HG03439 (cell line): ENCODE data around the gene DDIAS.
A peak's percentile ranks its signal among the peaks of the same experiment; 100 is the strongest.
"Not testable (repeated sequence)": the region's sequence is repeated elsewhere in the genome, so short reads cannot be mapped to it uniquely, and the experiment has no call there.

Source experiments
- ATAC-seq: cut with Tn5 transposase; IDR thresholded peaks from one replicate; pipeline ENCODE4 v1.9.1; 2021; ENCODE audit warnings: mild to moderate bottlenecking, moderate library complexity; ENCODE audit not compliant: unreplicated experiment

The DDIAS gene

DNA sequence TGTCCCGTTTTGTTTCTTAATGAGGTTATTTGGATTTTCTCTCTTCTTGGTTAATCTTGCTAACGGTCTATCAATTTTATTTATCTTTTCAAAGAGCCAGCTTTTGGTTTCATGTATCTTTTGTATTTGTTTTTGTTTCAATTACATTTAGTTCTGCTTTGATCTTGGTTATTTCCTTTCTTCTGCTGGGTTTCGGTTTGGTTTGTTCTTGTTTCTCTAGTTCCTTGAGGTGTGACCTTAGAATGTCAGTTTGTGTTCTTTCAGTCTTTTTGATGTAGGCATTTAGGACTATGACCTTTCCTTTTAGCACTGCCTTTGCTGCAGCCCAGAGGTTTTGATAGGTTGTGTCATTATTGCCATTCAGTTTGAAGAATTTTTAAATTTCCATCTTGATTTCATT, 18.7 kb downstream of the DDIAS start:
- ATAC-seq: not testable (repeated sequence)

GRCh38 chr11:82922396-82923173, 21.0 kb downstream of the DDIAS start:
- not testable (repeated sequence) for ATAC-seq

DNA sequence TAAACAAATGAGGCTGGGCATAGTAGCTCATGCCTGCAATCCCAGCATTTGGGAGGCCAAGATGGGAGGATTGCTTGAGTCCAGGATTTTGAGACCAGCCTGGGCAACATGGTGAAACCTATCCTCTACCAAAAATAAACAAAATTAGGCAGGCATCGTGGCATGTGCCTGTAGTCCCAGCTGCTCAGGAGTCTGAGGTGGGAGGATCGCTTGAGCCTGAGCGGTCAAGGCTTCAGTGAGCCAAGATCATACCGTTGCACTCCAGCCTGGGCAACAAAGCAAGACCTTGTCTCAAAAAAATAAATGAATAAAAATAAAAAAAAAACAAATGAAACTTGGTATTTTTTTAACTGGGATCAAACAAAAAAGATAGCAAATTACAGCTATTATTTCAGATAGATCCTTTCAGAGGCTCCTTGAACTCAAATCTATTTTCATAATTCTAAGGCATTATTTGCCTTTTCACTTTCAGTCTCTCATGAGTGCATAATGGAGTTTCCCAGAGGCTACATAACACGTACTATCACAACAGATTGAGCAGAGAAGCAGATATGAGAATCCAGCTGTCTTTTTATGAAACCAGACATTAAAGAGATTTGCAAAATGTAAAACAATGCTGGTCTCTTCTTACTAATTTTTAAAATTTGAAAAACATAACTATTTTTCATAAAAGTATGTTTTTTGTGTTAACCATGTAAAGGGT, 23.1 kb downstream of the DDIAS start:
- ATAC-seq: no peak

DNA sequence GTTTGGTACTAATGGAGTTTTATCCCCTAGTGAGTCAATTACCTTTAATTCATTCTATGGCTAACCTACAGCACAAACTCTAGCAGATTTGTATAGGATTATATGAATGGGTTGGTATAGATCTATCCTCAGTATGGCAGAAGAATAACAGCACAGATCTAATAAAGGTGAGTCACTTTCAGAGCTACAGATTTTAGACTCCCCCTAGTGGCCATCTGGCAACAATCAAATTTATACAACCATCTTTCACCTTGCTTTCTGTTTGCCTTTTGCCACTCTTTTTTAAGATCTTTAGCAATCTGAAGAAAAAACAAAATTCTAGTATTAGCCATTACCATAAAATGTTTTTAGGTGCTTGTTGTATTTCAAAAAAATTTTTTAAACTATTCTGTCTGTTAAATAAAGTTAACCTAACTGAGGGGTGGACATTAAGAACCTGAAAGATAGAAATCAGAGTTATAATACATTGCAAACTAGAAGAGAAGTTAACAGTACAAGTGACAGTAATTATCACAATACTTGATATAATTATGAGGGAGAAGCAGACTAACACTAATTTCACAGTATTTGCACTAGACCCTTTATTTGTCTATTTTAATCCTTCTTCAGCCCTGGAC, 25.8 kb downstream of the DDIAS start:
- peak; percentile 81 for ATAC-seq

DNA sequence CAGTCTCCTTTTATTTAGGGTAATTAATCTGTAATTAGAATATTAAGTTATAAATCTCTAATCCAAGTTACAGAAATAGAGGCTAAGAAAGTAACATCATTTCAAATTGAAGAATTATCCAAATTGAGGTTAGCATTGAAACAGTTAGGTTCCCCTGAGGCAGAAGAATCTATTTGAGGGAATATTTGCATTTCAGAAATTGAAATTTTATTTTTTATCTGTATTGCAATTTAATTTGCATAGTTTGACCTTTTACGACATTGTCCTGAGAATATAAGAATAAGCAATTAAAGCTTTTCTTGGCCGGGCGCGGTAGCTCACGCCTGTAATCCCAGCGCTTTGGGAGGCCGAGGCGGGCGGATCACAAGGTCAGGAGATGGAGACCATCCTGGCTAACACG, 27.6 kb downstream of the DDIAS start:
- ATAC-seq: no peak

GRCh38 chr11:82930229-82930628, 28.7 kb downstream of the DDIAS start:
- ATAC-seq: no peak

DNA sequence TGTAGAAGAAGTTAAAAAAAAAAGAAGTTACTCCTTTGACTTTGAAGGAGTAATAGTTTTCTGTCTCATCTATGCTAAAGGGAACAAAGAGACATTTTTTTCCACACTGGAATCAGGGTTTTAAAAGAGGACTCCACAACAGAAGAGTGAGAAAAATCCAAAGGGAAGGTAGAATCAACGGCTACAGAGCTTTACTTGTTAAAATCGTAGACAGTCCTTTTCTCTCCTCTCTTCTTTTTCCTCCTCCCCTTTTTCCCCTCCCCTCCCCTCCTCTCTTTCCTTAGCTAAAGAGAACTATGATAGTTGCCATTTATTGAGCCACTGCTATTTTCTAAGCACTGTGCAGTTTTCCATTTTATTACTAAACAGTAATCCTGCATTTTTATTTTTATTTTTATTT, 29.2 kb downstream of the DDIAS start:
- ATAC-seq: no peak

DNA sequence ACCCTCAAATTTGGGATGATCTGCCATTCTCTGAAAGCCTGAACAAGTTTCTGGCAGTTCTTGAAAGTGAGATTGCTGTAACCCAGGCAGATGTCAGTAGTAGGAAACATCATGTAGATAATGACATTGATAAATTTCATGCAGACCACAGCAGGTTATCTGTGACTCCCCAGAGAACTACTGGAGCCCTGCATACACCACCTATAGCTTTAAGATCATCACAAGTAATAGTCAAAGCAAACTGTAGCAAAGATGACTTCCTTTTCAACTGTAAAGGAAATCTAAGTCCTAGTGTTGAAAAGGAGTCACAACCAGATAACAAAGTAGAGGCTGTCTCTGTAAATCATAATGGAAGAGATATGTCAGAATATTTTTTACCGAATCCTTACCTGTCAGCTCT, 31.0 kb downstream of the DDIAS start:
- ATAC-seq: no peak

DNA sequence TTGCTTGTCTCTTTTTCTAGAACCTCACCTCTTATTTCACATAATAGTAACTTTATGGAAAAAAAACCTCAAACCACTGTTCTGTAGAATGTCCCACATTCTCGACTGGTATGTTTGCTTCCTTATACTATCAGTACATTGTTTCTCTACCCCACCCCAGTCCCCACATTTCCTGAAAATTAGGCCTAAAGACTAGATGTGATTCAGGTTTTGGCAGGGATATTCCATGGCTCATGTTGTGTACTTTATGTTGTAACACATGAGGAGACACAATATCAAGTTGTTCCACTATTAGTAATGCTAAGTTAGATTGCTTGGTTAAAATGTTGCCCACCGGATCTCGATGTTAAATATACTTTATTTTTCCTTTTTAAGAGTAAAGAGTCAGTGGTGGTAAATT, 34.7 kb downstream of the DDIAS start:
- ATAC-seq: no peak

GRCh38 chr11:82937554-82937953, 36.0 kb downstream of the DDIAS start:
- no peak for ATAC-seq

GRCh38 chr11:82939456-82939855, 37.9 kb downstream of the DDIAS start:
- ATAC-seq: no peak

DNA sequence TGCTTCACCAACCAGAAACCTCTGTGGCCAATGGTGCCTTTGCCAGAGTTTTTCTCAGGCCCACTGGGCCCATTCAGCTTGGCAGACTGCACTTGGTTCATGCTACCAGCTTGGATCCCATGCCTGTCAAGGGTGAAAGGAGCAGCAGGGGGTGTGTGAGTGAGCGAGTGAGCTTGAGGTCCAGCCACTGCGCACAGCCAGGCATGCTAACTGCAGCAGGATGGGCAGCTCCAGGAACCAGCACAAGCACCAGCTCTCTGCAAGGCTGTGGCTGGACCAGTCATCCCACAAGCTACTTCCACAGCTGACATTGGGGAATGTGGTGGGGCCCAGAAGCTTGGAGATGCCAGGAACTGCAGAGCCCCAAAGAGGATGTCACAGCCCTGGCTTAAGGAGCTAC, 40.8 kb downstream of the DDIAS start:
- no peak for ATAC-seq

GRCh38 chr11:82943430-82943829, 41.9 kb downstream of the DDIAS start:
- not testable (repeated sequence) for ATAC-seq

DNA sequence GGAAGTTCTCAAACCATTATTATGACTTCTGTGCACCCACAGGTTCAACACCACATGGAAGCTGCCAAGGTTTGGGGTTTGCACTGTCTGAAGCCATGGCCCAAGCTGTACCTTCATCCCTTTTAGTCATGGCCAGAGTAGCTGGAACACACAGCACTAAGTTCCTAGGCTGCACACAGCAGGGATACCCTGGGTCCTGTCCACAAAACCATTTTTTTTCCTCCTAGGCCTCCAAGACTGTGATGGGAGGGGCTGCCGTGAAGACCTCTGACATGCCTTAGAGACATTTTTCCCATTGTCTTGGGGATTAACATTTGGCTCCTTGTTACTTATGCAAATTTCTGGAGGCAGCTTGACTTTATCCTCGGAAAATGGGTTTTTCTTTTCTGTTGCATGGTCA, 42.7 kb downstream of the DDIAS start:
- no peak for ATAC-seq

- not testable (repeated sequence) for ATAC-seq
Observed at GRCh38 chr11:82945041-82945440, 43.5 kb downstream of the DDIAS start.

GRCh38 chr11:82945682-82946081, 44.1 kb downstream of the DDIAS start:
- no peak for ATAC-seq

DNA sequence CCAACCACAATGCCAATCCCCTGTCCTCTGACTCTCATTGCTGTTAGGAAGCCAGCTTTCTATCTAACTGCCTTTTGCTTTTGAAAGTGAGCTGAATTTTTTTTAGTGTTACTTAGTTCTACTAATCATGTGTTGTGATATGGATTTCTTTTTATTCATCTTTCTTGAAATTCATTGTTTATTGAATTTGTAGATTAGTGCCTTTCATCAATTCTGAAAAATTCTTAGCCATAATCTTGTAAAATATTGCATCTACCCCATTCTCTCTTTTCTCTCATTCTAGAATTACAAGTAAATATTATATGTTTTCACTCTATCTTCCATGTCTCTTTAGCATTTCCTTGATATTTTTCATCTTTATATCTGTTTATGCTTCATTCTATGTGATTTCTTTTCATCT, 47.8 kb downstream of the DDIAS start:
- ATAC-seq: no peak

GRCh38 chr11:82950502-82950901, 49.0 kb downstream of the DDIAS start:
- not testable (repeated sequence) for ATAC-seq

DNA sequence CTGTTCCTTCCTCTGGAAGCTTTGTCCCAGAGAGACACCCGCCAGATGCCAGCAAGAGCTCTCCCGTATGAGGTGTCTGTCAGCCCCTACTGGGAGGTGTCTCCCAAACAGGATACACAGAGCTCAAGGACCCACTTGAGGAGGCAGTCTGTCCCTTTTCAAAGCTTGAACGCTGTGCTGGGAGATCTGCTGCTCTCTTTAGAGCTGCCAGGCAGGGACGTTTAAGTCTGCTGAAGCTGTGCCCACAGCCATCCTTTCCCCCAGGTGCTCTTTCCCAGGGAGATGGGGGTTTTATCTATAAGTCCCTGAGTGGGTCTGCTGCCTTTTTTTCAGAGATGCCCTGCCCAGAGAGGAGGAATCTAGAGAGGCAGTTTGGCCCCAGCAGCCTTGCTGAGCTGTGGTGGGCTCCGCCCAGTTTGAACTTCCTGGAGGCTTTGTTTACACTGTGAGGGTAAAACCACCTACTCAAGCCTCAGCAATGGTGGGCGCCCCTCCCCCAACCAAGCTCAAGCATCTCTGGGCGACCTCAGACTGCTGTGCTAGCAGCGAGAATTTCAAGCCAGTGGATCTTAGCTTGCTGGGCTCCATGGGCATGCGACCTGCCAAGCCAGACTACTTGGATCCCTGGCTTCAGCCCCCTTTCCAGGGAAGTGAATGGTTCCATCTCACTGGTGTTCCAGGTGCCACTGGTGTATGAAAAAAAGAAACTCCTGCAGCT, 54.4 kb downstream of the DDIAS start:
- ATAC-seq: not testable (repeated sequence)

DNA sequence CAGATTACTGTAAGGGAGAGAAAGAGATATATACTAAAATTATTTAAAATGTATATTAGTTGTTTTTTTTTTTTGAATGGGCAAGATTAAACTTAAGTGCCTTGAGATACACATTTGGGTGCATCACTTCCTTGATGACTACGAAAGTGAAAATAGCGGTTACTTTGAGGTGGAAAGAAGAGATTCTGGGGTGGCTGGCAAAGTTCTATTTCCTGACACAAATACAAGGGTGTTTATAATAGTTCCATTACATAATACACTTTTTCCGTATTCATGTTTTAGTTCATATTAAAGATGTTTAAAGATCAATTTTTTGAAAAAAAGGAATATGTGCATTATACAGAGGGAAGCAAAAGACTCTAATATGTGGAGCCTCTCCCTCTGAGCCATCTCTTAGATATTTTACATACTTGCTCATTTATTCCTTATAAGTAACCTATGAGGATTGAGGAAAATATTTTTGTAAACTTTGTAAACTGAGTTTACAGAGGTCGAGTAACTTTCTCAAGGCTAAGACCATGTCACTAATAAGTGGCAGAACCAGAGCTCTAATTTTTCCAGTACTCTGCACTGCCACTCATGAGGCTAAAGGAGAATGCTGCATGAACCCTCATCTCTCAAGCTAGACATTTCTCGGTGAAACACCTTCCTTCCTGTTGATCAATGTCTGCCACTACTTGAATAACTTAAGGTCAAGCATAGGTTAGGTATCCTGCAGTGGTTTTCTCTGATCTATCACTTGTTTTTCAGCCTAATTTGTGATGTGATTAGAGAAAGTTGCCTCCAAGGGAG, 58.6 kb downstream of the DDIAS start:
- peak; percentile 81 for ATAC-seq

DNA sequence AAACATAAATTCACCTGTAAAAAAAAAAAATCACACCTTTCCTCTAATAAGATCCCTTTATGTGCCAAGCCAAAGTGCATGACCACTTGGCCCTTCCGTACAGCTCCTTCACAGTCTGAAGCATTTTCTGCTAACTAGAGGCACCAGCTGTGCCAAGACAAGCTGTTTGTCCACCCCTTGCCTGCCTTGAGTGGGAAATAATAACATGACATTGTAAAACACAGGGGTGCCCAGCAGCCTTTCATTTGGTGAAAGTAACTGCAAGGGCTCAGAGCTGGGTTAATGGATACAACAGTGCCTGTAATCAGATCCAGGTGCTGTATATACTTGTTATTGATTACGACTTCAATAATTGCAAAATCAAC, 59.2 kb downstream of the DDIAS start:
- ATAC-seq: peak; percentile 10
